GM21825 (cell line): Measurements from ENCODE around the gene MAP4K5.
"Not testable (repeated sequence)": the region's sequence is repeated elsewhere in the genome, so short reads cannot be mapped to it uniquely, and the experiment has no call there.

ENCODE experiments used
- ATAC-seq: cut with Tn5 transposase; IDR thresholded peaks from one replicate; pipeline ENCODE4 v1.9.1; 2021; ENCODE audit warnings: mild to moderate bottlenecking, moderate library complexity; ENCODE audit not compliant: unreplicated experiment

Gene MAP4K5

GRCh38 chr14:50532502-50533240 is at the start of gene MAP4K5:
Gene MAP4K5 (minus strand): TSS chr14:50532569. CDS start chr14:50532049, 520 bp downstream.
- ATAC-seq = peak; percentile 95

DNA sequence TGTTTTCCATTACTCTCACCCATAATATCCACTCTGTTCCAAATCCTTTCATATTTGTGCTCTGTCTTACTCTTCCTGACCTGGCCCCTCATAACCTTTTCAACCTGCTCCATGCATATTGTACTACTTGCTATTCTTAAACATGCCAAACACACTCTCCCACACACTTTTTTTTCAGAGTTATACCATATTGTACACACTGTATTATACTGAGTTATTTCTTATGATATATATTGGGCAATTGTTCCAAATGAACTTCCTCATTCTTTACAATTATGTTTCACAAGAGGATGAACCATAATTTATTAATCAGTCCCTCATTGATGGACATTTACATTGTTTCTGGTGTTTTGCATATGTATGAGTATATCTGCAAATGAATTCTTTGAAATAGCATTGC is 46.1 kb upstream of the MAP4K5 start:
- ATAC-seq = no peak

DNA sequence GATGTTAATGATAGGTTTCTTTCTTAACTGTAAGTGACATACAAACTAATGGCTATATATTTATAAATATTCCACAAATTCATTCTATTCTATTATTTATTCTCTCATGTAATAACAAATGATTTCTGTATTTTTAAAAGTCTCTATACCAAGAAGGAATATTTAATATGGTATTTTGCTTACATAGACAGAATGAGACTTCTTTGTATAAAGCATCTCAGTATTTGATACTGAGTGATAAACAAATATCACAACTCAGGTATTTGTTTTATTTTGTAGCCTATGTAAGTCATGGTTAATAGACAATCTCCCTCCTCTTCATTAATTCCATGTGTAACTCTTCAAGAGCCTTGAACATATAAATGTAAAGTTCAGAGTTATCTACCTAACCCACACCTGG is 45.6 kb upstream of the MAP4K5 start:
- ATAC-seq = no peak

DNA sequence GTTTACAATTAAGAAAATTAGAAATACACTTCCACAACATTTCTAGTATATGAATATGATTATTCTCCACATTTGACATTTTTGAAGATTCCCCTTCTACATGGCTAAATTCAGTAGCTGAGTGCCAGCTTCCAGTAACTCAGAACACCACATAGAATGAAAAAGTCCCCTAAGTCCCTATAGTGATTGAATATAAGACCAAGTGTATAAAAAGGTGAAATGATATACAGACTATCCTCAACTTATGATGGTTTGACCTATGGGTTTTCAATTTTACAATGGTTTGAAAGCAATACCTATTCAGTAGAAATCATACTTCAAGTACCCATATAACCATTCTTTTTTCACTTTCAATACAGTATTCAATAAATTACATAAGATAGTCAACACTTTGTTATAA is 43.4 kb upstream of the MAP4K5 start:
- no peak for ATAC-seq

DNA sequence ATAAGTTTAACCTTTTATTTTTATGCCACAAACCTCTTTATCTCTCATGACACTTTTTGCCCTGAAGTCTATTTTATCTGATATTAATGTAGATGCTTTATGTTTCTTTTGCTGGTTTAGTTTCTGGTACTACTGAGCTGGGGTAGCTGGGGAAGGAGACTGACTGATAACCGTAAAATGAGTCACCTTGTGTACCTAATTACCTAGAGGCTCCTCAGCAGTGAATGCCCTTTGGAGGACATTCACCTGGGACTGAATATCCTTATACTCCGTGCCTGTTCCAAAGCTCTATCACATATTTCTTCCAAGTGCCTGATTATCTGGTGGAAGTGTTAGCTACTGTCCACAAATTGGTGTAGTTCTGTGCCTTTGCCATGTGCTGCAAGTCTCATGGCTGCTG is 41.5 kb upstream of the MAP4K5 start:
- ATAC-seq = no peak

- no peak for ATAC-seq
Observed at GRCh38 chr14:50569714-50570274, 37.4 kb upstream of the MAP4K5 start.

DNA sequence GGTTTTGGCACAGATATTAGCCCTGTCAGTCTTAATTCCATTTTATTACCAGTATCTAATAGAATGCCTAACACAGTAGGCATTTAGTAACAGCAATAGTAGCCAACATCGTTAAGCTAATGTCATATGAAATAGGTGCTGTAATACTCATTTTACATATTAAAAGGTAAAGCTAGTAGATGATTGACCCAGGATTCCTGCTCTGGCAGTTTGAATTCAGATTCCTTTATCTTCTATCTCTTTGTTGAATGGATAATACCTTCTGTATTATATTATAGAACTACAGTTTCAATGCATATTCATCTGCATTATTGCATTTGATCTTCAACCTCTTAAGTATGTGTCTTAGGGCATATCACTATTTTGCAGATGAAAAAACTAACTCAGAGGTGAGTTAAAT is 30.5 kb upstream of the MAP4K5 start:
- ATAC-seq = no peak

DNA sequence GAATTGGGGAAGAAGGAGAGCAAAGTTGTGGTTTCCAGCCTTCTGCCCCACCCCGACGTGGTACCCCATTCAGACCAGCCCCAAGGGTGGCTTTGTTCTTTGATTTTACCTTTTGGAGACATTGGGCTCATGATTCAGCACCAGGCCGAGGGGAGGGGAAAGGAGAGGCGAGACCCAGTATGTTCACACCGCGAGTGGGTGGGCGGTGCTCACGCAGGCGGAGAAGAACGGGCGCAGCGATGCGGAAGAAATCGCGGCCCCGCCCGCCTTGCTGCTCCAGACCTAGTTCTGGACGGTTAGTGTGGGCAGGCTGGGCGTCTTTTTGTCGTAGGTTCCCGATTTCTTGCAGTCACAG is 28.5 kb upstream of the MAP4K5 start:
- ATAC-seq = no peak

GRCh38 chr14:50559990-50560930 is 27.9 kb upstream of the MAP4K5 start, which contains the start of gene ATL1:
Gene ATL1 (plus strand): TSS chr14:50560145. CDS start chr14:50560266, 121 bp downstream.
- no peak for ATAC-seq

GRCh38 chr14:50552796-50553195 is 20.4 kb upstream of the MAP4K5 start:
- not testable (repeated sequence) for ATAC-seq

- ATAC-seq = no peak
Observed at GRCh38 chr14:50551877-50552276, 19.5 kb upstream of the MAP4K5 start.

DNA sequence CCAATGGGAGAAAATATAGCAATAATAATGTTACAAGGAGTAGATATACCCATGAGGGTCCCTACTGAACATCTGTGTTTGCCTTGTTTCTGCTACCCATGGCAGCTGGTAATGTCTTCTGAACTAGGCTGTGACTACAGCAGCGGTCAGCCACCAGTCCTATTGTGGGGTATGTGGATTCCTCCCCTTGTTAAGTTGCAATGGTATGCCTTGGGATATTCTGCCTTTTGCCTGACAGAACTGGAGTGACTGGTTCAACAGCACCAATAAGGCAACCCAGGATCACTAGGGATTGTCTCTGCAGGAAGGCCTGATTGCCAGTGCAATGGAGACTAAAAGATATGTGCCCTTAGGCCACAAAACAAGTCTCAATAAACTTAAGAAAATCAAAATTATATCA is 17.9 kb upstream of the MAP4K5 start:
- no peak for ATAC-seq

GRCh38 chr14:50545618-50546017 is 13.2 kb upstream of the MAP4K5 start:
- ATAC-seq = no peak

DNA sequence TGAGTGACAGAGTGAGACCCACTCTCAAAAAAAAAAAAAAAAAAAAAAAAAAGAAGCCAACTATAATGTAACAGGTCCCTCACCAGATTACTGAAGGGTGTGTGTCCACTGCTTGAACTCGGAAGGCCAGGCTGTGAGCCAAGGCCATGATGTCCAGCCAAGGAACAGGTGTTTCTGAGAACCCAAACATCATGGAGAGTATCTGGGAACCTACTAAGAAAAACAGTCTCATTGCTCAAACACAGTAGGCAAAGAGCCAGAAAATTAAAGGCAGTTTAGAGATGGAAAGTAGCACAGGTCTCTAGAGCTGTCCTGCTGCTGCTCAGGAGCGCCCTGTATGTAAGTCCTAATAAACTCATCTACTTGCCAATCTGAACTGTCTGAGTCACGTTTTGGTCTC is 12.5 kb upstream of the MAP4K5 start:
- ATAC-seq = no peak

DNA sequence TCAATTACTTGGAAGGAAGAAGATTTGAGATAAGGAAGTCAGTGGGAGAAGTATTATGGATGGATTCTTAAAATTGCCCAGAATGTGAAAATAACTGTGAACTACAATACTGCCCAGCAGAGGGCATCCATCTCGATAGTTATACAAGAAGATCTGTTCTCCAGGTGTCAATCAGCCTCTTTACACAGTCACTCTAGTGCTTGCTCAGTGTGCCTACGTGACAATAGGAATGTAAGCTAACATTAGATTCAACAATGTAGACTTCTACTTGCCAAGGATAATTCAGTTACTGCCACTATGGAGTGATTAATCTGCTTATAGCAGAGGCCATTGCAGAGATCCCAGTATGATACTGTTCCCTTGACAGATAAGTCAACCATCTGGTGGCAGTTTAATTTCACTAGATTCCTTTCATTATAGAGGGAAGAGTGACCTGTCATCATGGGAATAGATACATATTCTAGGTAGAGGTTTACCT is 10.6 kb upstream of the MAP4K5 start:
- ATAC-seq = peak; percentile 75

GRCh38 chr14:50541159-50541567 is 8.8 kb upstream of the MAP4K5 start:
- ATAC-seq = no peak

DNA sequence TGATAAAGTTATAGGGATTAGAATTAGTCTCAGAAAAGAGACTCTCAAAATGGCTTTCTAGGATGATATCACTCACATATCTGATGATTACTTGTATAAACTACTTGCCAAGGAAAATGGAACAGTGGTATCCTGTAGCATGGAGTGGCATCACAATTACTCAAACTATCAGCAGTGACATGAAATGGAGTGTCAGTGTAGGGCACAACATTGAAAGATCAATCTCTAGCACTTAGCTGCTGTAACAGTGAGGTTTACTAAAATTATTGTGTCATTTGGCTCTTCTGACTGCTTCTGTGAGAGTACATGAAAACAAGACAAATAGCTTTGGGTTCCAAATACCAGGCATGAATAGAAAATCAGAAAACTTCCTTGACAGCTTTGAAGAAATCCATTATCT is 6.7 kb upstream of the MAP4K5 start:
- ATAC-seq = no peak

DNA sequence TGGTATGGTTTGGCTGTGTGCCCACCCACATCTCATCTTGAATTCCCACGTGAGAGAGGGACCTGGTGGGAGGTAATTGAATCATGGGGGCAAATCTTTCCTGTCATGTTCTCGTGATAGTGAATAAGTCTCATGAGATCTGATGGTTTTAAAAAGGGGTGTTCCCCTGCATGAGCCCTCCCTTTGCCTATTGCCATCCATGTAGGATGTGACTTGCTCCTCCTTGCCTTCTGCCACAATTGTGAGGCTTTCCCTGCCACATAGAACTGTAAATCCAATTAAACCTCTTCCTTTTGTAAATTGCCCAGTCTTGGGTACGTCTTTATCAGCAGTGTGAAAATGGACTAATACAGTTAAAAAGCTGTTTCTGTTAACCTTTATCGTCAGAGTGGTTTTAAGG is 5.7 kb upstream of the MAP4K5 start:
- not testable (repeated sequence) for ATAC-seq

- no peak for ATAC-seq
Observed at GRCh38 chr14:50534997-50535396, 2.6 kb upstream of the MAP4K5 start.

GRCh38 chr14:50534416-50534815 is 2.0 kb upstream of the MAP4K5 start:
- ATAC-seq = no peak

DNA sequence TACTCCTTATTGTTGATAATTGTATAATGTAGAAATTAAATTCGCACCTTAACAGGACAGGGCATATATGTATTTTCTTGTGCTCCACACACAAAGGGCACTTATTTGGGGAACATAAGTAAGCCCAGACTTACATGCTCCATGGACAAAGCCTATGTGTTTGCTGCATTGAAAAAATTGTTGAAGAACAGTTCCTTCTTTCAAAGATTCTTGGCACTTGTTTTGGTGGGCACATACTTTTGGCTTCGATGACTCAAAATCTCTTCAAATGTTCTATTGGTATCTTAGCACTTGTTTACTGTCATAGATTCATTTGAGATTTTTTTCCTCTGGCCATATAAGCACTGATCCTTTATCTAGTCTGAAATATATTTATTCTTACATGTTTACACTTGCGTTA is 1.4 kb upstream of the MAP4K5 start:
- no peak for ATAC-seq
